ENCODE data around the gene ZNF407.

The ZNF407 gene

DNA sequence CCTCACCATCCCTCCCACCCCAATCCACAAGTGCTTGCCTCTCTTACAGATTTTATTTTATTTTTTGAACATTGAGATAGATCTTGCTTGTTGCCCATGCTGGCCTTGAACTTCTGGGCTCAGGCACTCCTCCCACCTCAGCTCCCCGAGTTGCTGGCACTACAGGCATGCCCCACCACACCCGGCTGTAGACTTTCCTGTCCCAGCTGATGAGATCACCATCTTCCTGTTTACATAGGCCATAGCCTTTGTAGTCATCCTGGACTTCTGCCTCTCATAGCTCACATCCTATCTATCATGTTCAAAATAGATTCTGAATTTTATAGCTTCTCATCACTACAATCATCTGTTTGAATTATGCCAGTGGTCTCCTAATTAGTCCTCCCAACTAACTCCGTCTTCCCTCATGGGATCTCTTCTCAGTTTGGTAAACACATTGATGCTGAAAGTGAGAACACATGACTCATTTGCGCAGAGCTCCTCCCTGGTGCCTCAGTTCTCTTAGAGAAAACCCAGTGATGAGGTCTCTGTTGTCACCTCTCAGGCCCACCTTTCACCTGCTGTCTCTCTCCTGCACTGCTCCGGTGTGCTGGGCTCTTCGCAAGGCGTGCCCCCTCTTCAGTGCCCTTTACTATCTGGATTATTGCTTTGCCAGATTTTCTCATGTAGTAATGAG, 243.0 kb downstream of the ZNF407 start:
- Mint-ChIP-seq H3K9me3 (no peaks in the 10 kb centered on the region), H3K4me1 (peaks cover 32% of the 10 kb centered on the region), H3K27ac (peak overlapping the region; percentile 58), H3K4me3 (no peak overlapping the region), H3K36me3 (ENCODE audit: low read depth) (no peaks in the 10 kb centered on the region), H3K27me3 (ENCODE audit: low read depth, poor library complexity) (peaks cover 3% of the 10 kb centered on the region)
- DNase-seq: no peak
- TF ChIP-seq, protein P1, sequence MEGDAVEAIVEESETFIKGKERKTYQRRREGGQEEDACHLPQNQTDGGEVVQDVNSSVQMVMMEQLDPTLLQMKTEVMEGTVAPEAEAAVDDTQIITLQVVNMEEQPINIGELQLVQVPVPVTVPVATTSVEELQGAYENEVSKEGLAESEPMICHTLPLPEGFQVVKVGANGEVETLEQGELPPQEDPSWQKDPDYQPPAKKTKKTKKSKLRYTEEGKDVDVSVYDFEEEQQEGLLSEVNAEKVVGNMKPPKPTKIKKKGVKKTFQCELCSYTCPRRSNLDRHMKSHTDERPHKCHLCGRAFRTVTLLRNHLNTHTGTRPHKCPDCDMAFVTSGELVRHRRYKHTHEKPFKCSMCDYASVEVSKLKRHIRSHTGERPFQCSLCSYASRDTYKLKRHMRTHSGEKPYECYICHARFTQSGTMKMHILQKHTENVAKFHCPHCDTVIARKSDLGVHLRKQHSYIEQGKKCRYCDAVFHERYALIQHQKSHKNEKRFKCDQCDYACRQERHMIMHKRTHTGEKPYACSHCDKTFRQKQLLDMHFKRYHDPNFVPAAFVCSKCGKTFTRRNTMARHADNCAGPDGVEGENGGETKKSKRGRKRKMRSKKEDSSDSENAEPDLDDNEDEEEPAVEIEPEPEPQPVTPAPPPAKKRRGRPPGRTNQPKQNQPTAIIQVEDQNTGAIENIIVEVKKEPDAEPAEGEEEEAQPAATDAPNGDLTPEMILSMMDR (IDR thresholded peaks at IDR 0.05): no peak

DNA sequence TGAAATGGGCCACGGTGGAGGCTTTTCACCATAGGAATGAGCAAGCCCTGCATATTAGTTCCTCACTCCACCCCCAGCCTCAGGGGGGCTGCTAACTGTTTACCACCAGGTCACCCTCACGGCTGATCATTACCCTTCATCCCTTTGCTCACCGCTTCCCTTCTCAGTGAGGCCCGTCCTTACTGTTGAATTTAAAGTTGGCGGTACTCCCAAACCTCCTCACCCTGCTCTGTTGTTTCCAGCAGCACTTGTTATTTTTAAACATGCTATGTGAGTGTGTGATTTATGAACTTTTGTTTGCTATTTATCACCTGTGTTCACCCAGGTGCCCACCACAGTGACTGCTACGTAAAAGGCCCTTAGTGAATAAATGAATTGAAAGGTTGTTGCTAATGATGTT, 243.6 kb downstream of the ZNF407 start:
- peaks cover 3% of the 10 kb centered on the region for H3K27me3 Mint-ChIP-seq (ENCODE audit: low read depth, poor library complexity)
- no peaks in the 10 kb centered on the region for H3K9me3 Mint-ChIP-seq
- peaks cover 31% of the 10 kb centered on the region for H3K4me1 Mint-ChIP-seq
- H3K27ac Mint-ChIP-seq: no peak overlapping the region
- TF ChIP-seq, protein P1 (IDR thresholded peaks at IDR 0.05): no peak
- DNase-seq: no peak
- H3K36me3 Mint-ChIP-seq (ENCODE audit: low read depth): no peaks in the 10 kb centered on the region
- H3K4me3 Mint-ChIP-seq: no peak overlapping the region

GRCh38 chr18:74849301-74849700, 251.6 kb downstream of the ZNF407 start:
- Mint-ChIP-seq H3K4me1 (peaks cover 14% of the 10 kb centered on the region), H3K4me3 (no peak overlapping the region), H3K27ac (no peak overlapping the region), H3K36me3 (ENCODE audit: low read depth) (no peaks in the 10 kb centered on the region), H3K9me3 (no peaks in the 10 kb centered on the region), H3K27me3 (ENCODE audit: low read depth, poor library complexity) (peaks cover 3% of the 10 kb centered on the region)
- no peak for DNase-seq
- TF ChIP-seq, protein P1 (IDR thresholded peaks at IDR 0.05): no peak

- no peak overlapping the region for H3K27ac Mint-ChIP-seq
- DNase-seq: no peak
- no peaks in the 10 kb centered on the region for H3K36me3 Mint-ChIP-seq (ENCODE audit: low read depth)
- H3K4me3 Mint-ChIP-seq: no peak overlapping the region
- H3K4me1 Mint-ChIP-seq: peaks cover 37% of the 10 kb centered on the region
- no peaks in the 10 kb centered on the region for H3K9me3 Mint-ChIP-seq
- no peaks in the 10 kb centered on the region for H3K27me3 Mint-ChIP-seq (ENCODE audit: low read depth, poor library complexity)
- TF ChIP-seq, protein P1 (IDR thresholded peaks at IDR 0.05): no peak
Observed at GRCh38 chr18:74856434-74856833, 258.8 kb downstream of the ZNF407 start.

DNA sequence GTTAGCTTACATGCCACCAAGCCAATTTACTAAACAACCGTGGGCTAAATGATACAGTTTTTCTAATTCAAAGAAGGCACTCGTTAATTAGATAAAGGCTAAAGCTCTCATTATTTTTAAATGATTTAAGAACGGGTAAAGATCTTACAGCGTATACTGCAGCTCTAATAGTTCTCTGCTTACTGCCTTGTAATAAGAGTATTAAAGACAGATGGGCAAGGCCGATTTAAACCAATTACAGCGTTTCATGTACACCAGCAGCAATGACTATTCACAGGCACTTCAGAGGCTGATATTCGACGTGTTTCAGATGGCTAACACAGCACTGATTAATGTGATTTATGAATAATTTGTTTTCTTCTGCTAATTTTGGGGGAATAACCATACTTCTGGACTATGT, 259.3 kb downstream of the ZNF407 start:
- no peak overlapping the region for H3K27ac Mint-ChIP-seq
- TF ChIP-seq, protein P1 (IDR thresholded peaks at IDR 0.05): no peak
- no peak overlapping the region for H3K4me3 Mint-ChIP-seq
- DNase-seq: no peak
- H3K4me1 Mint-ChIP-seq: peaks cover 37% of the 10 kb centered on the region
- H3K36me3 Mint-ChIP-seq (ENCODE audit: low read depth): no peaks in the 10 kb centered on the region
- no peaks in the 10 kb centered on the region for H3K27me3 Mint-ChIP-seq (ENCODE audit: low read depth, poor library complexity)
- no peaks in the 10 kb centered on the region for H3K9me3 Mint-ChIP-seq

- TF ChIP-seq, protein P1 (IDR thresholded peaks at IDR 0.05): no peak
- Mint-ChIP-seq H3K36me3 (ENCODE audit: low read depth) (no peaks in the 10 kb centered on the region), H3K27me3 (ENCODE audit: low read depth, poor library complexity) (no peaks in the 10 kb centered on the region), H3K9me3 (no peaks in the 10 kb centered on the region), H3K4me3 (no peak overlapping the region), H3K27ac (no peak overlapping the region), H3K4me1 (peaks cover 40% of the 10 kb centered on the region)
- no peak for DNase-seq
Observed at GRCh38 chr18:74857901-74858300, 260.2 kb downstream of the ZNF407 start.
